Memory B cell (primary cell): Measurements from ENCODE around the gene STK25.
A peak's percentile ranks its signal among the peaks of the same experiment; 100 is the strongest.

Source experiments
- ATAC-seq: fragments of 150-1000 bp; cut with Tn5 transposase; 2 replicates; pipeline ENCODE4 v1.10.0; 2021; ENCODE audit warnings: low read depth, mild to moderate bottlenecking, moderate library complexity
- DNase-seq, 2 donors: peaks; one replicate each; pipeline ENCODE4 v3.0.0; 2022; ENCODE audit warnings: low spot score in 2 of 2
- H3K27ac Mint-ChIP-seq: one replicate; pipeline ENCODE4 v1.8.0; 2022; ENCODE audit warnings: mild to moderate bottlenecking, moderate library complexity, mixed read lengths
- H3K27me3 Mint-ChIP-seq: one replicate; pipeline ENCODE4 v1.8.0; 2022; ENCODE audit warnings: mixed read lengths
- H3K36me3 Mint-ChIP-seq: one replicate; pipeline ENCODE4 v1.8.0; 2022; ENCODE audit warnings: mild to moderate bottlenecking, mixed read lengths
- H3K4me1 Mint-ChIP-seq: one replicate; pipeline ENCODE4 v1.8.0; 2022; ENCODE audit warnings: mixed read lengths
- H3K4me3 Mint-ChIP-seq: one replicate; pipeline ENCODE4 v1.8.0; 2022; ENCODE audit warnings: mild to moderate bottlenecking, moderate library complexity, mixed read lengths
- H3K9me3 Mint-ChIP-seq: one replicate; pipeline ENCODE4 v1.8.0; 2022; ENCODE audit warnings: mixed read lengths

Gene STK25

GRCh38 chr2:241508240-241509154 lies at the start of gene STK25:
Gene STK25, minus strand, starts transcription at chr2:241508584. Its CDS starts 549 bp downstream, at chr2:241508035.
- Mint-ChIP-seq H3K27me3 (no peaks in the 10 kb centered on the region), H3K36me3 (no peaks in the 10 kb centered on the region), H3K9me3 (no peaks in the 10 kb centered on the region), H3K27ac (peak within 1 kb of the TSS; percentile 83), H3K4me3 (peak within 1 kb of the TSS; percentile 86), H3K4me1 (peaks cover 14% of the 10 kb centered on the region)
- DNase-seq (peak; percentile 93 to 97), ATAC-seq (peak; percentile 93)

- Mint-ChIP-seq H3K4me1 (peaks cover 2% of the 10 kb centered on the region), H3K4me3 (no peak overlapping the region), H3K27me3 (peaks cover 24% of the 10 kb centered on the region), H3K27ac (no peak overlapping the region), H3K9me3 (peaks cover 3% of the 10 kb centered on the region), H3K36me3 (peaks cover 3% of the 10 kb centered on the region)
- DNase-seq (no peak), ATAC-seq (no peak)
Measured at GRCh38 chr2:241556746-241557145, 48.4 kb upstream of the STK25 start.

GRCh38 chr2:241555711-241556110 lies 47.3 kb upstream of the STK25 start:
- Mint-ChIP-seq H3K27me3 (peaks cover 26% of the 10 kb centered on the region), H3K36me3 (peaks cover 3% of the 10 kb centered on the region), H3K9me3 (peaks cover 3% of the 10 kb centered on the region), H3K4me1 (peaks cover 2% of the 10 kb centered on the region), H3K4me3 (no peak overlapping the region), H3K27ac (no peak overlapping the region)
- ATAC-seq = no peak
- DNase-seq = no peak

GRCh38 chr2:241554610-241555322 lies 46.4 kb upstream of the STK25 start:
- ATAC-seq (no peak), DNase-seq (no peak)
- Mint-ChIP-seq H3K27me3 (peaks cover 24% of the 10 kb centered on the region), H3K4me1 (no peaks in the 10 kb centered on the region), H3K36me3 (peaks cover 3% of the 10 kb centered on the region), H3K4me3 (no peak overlapping the region), H3K27ac (no peak overlapping the region), H3K9me3 (peaks cover 3% of the 10 kb centered on the region)

GRCh38 chr2:241553981-241554380 lies 45.6 kb upstream of the STK25 start:
- ATAC-seq = no peak
- Mint-ChIP-seq H3K36me3 (peaks cover 3% of the 10 kb centered on the region), H3K9me3 (peaks cover 3% of the 10 kb centered on the region), H3K4me1 (no peaks in the 10 kb centered on the region), H3K4me3 (no peak overlapping the region), H3K27ac (no peak overlapping the region), H3K27me3 (peaks cover 27% of the 10 kb centered on the region)
- no peak for DNase-seq

- peaks cover 27% of the 10 kb centered on the region for H3K27me3 Mint-ChIP-seq
- H3K4me3 Mint-ChIP-seq = no peak overlapping the region
- DNase-seq = no peak
- no peaks in the 10 kb centered on the region for H3K4me1 Mint-ChIP-seq
- no peak for ATAC-seq
- H3K9me3 Mint-ChIP-seq = peaks cover 3% of the 10 kb centered on the region
- H3K36me3 Mint-ChIP-seq = peaks cover 3% of the 10 kb centered on the region
- no peak overlapping the region for H3K27ac Mint-ChIP-seq
Measured at GRCh38 chr2:241553512-241553830, 45.1 kb upstream of the STK25 start.

GRCh38 chr2:241551998-241552737 lies 43.8 kb upstream of the STK25 start:
- Mint-ChIP-seq H3K36me3 (no peaks in the 10 kb centered on the region), H3K27ac (no peak overlapping the region), H3K4me1 (no peaks in the 10 kb centered on the region), H3K27me3 (peaks cover 19% of the 10 kb centered on the region), H3K9me3 (peaks cover 3% of the 10 kb centered on the region), H3K4me3 (no peak overlapping the region)
- ATAC-seq (no peak), DNase-seq (no peak)

GRCh38 chr2:241551599-241551997 lies 43.2 kb upstream of the STK25 start:
- Mint-ChIP-seq H3K27ac (no peak overlapping the region), H3K4me3 (no peak overlapping the region), H3K36me3 (no peaks in the 10 kb centered on the region), H3K9me3 (peaks cover 2% of the 10 kb centered on the region), H3K27me3 (peaks cover 19% of the 10 kb centered on the region), H3K4me1 (no peaks in the 10 kb centered on the region)
- ATAC-seq (no peak), DNase-seq (no peak)

GRCh38 chr2:241550616-241551580 lies 42.5 kb upstream of the STK25 start:
- Mint-ChIP-seq H3K27me3 (peaks cover 19% of the 10 kb centered on the region), H3K9me3 (peaks cover 2% of the 10 kb centered on the region), H3K4me3 (no peak overlapping the region), H3K36me3 (no peaks in the 10 kb centered on the region), H3K4me1 (no peaks in the 10 kb centered on the region), H3K27ac (no peak overlapping the region)
- ATAC-seq (no peak), DNase-seq (no peak)

- ATAC-seq (no peak), DNase-seq (no peak)
- Mint-ChIP-seq H3K4me3 (no peak overlapping the region), H3K4me1 (no peaks in the 10 kb centered on the region), H3K36me3 (no peaks in the 10 kb centered on the region), H3K9me3 (no peaks in the 10 kb centered on the region), H3K27ac (no peak overlapping the region), H3K27me3 (peaks cover 15% of the 10 kb centered on the region)
Measured at GRCh38 chr2:241548451-241548835, 40.1 kb upstream of the STK25 start.

GRCh38 chr2:241547781-241548450 lies 39.5 kb upstream of the STK25 start:
- no peaks in the 10 kb centered on the region for H3K9me3 Mint-ChIP-seq
- no peak overlapping the region for H3K4me3 Mint-ChIP-seq
- no peak for ATAC-seq

GRCh38 chr2:241546771-241547498 lies 38.6 kb upstream of the STK25 start:
- no peak overlapping the region for H3K4me3 Mint-ChIP-seq
- H3K27ac Mint-ChIP-seq = no peak overlapping the region
- no peaks in the 10 kb centered on the region for H3K4me1 Mint-ChIP-seq
- peaks cover 7% of the 10 kb centered on the region for H3K27me3 Mint-ChIP-seq
- H3K9me3 Mint-ChIP-seq = no peaks in the 10 kb centered on the region
- no peak for ATAC-seq
- H3K36me3 Mint-ChIP-seq = no peaks in the 10 kb centered on the region
- no peak for DNase-seq

More at GRCh38 chr2:241547781-241548450, 39.5 kb upstream of the STK25 start:
- Mint-ChIP-seq H3K27me3 (peaks cover 14% of the 10 kb centered on the region), H3K36me3 (no peaks in the 10 kb centered on the region), H3K27ac (no peak overlapping the region), H3K4me1 (no peaks in the 10 kb centered on the region)
- DNase-seq = no peak
